ENCODE results near the gene BBS10.

Gene BBS10

DNA sequence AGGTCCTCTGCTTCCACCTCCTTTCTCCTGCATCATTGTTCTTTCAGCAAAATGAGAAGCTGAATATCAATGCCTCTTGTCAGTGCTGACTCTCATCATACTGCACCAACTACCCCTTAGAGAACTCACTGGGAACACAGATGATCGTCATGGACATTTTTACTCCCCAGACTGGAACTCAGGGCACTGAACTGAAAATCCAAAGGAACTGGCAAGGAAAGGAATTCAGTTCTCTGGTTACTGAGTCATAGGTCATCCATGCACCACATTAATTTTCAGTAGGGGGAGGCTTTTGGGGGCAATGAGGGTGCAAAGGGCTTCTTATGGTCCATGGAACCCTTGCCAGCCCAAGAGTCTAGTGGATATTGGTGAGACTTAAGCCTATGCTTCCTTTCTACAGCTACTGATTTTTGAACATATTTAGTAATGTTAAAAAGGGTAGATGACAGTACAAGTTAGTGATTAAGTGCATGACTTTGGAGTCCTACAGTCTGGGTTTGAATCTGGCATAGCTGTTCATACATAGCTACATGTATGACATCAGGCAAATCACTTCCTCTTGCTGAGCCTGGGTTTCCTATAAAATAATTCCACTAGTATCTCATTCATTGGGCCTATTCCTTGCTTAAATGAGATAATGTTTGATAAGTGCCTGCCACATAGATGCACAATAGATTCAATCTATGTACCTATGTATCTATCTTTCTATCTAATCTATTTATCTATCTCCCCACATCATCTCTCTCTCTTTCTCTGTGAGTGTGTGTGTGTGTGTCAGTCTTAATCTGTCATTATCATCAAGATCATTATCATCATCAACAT, 29.2 kb downstream of the BBS10 start:
- Histone ChIP-seq H3K4me3 (ENCODE audit: low read length) (no peak overlapping the region), H3K9me3 (ENCODE audit: low read length) (no peaks in the 10 kb centered on the region)

DNA sequence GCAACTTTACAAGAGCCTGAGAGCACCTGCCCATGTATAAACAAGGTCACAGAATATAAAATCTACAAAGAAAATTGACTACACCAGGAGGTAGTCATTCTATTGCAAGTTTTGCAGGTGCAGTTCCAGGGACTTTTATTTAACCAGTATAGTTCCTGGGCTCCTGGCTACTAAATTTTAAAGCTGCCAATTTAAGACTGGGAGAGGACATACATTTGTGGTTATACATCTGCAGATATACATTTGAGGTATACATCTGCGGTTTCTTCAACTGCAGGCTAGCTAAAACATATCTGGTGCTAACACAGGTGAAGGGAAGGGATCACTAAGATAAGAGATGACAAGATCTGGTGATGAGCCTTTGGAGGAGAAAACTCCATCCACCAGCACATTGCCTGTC, 30.2 kb downstream of the BBS10 start:
- no peaks in the 10 kb centered on the region for H3K4me1 ChIP-seq (ENCODE audit: insufficient read depth, low read length)
- H3K36me3 ChIP-seq (ENCODE audit: insufficient read depth, low read length) = no peaks in the 10 kb centered on the region
- H3K4me3 ChIP-seq (ENCODE audit: low read length) = no peak overlapping the region
- H3K27me3 ChIP-seq (ENCODE audit: insufficient read depth, low read length) = no peaks in the 10 kb centered on the region
- no peaks in the 10 kb centered on the region for H3K9me3 ChIP-seq (ENCODE audit: low read length)
- no peak overlapping the region for H2AFZ ChIP-seq (ENCODE audit: low read depth, low read length)

More for the DNA sequence above, 29.2 kb downstream of the BBS10 start:
- Histone ChIP-seq H2AFZ (ENCODE audit: low read depth, low read length) (no peak overlapping the region), H3K27me3 (ENCODE audit: insufficient read depth, low read length) (no peaks in the 10 kb centered on the region), H3K36me3 (ENCODE audit: insufficient read depth, low read length) (no peaks in the 10 kb centered on the region), H3K4me1 (ENCODE audit: insufficient read depth, low read length) (no peaks in the 10 kb centered on the region)

DNA sequence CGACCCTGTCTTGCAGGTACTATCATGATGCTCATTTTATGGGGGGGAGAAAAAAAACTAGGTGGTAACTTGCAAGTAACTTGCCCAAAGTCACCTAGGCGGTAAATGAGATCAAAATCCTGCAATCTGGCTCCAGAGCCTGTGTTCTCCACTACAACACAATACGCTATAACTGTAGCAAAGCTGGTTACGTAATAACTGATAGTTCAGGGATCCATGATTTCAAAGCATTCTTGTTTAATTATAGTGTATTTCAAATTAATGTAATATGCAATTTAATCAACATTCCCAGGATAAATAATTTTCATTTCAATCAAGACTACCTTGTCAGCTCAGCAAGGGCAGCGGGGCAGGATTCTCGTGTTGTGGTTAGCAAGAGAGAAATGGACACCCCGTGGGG, 31.7 kb downstream of the BBS10 start:
- no peaks in the 10 kb centered on the region for H3K9me3 ChIP-seq (ENCODE audit: low read length)
- no peak overlapping the region for H3K4me3 ChIP-seq (ENCODE audit: low read length)
- no peaks in the 10 kb centered on the region for H3K27me3 ChIP-seq (ENCODE audit: insufficient read depth, low read length)
- H2AFZ ChIP-seq (ENCODE audit: low read depth, low read length) = no peak overlapping the region
- H3K4me1 ChIP-seq (ENCODE audit: insufficient read depth, low read length) = peaks cover 9% of the 10 kb centered on the region
- H3K36me3 ChIP-seq (ENCODE audit: insufficient read depth, low read length) = no peaks in the 10 kb centered on the region

DNA sequence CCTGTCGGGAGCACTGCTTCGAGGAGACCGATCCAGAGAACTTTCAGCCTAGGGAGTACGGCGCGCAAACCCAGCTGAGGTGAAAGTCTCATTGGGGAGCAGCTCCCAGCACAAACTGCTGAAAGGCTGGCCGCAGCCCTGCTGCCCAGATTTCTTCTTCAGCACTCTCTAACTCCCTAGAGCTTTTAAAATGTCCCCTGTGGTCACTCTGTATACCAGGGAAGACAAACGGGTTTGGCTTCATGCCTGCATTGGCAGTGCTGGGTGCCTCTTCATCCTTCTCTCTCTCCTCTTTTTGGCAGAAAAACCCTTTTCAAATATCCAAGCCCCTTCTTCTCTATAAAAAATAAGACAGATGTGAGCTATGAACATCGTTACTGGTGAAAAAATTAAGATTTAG, 34.9 kb downstream of the BBS10 start:
- Histone ChIP-seq H2AFZ (ENCODE audit: low read depth, low read length) (no peak overlapping the region), H3K9me3 (ENCODE audit: low read length) (no peaks in the 10 kb centered on the region), H3K27me3 (ENCODE audit: insufficient read depth, low read length) (no peaks in the 10 kb centered on the region), H3K36me3 (ENCODE audit: insufficient read depth, low read length) (no peaks in the 10 kb centered on the region), H3K4me1 (ENCODE audit: insufficient read depth, low read length) (peaks cover 9% of the 10 kb centered on the region), H3K4me3 (ENCODE audit: low read length) (no peak overlapping the region)

DNA sequence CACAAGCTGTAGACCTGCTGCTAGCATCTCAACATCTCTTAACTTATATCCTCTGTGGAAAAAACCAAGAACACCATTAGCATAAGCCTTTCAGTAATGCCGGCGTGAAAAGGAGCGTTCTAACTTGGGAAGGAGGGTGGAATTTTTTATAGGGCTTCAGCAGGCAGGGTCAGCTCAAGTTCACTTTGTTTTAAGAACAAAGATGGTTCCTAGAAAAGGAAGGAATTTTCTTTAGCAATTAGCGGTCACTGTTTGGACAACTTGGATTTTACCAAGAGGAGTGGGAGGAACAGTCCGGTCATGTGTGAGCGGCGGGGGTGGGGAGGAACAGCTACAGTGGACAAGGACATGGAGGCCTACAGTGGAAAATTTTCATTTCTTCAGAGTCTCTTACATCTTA, 35.9 kb downstream of the BBS10 start:
- Histone ChIP-seq H3K27me3 (ENCODE audit: insufficient read depth, low read length) (no peaks in the 10 kb centered on the region), H3K36me3 (ENCODE audit: insufficient read depth, low read length) (no peaks in the 10 kb centered on the region), H3K9me3 (ENCODE audit: low read length) (no peaks in the 10 kb centered on the region), H2AFZ (ENCODE audit: low read depth, low read length) (peak overlapping the region; percentile 23), H3K4me1 (ENCODE audit: insufficient read depth, low read length) (peaks cover 9% of the 10 kb centered on the region), H3K4me3 (ENCODE audit: low read length) (no peak overlapping the region)

DNA sequence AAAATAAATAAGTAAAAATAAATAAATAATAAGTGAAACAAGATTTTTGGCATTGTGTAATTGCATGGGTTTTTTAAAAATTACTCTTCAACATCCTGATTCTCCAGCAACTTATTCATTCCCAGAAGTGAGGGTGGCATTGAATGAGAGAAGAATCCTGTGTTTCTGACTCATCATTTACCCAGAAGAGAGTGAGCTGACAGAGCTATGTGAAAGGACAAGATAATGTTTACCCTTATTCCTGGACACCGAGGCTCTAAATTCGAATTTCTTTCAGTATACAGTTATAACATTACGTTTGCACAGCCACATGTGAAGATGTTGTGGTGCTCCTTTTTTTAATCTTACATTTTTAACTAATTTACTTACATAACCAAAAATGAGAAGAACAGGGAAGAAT, 36.4 kb downstream of the BBS10 start:
- H3K4me3 ChIP-seq (ENCODE audit: low read length) = no peak overlapping the region
- H3K27me3 ChIP-seq (ENCODE audit: insufficient read depth, low read length) = no peaks in the 10 kb centered on the region
- no peaks in the 10 kb centered on the region for H3K36me3 ChIP-seq (ENCODE audit: insufficient read depth, low read length)
- no peaks in the 10 kb centered on the region for H3K9me3 ChIP-seq (ENCODE audit: low read length)
- H2AFZ ChIP-seq (ENCODE audit: low read depth, low read length) = peak overlapping the region; percentile 23
- peaks cover 9% of the 10 kb centered on the region for H3K4me1 ChIP-seq (ENCODE audit: insufficient read depth, low read length)

DNA sequence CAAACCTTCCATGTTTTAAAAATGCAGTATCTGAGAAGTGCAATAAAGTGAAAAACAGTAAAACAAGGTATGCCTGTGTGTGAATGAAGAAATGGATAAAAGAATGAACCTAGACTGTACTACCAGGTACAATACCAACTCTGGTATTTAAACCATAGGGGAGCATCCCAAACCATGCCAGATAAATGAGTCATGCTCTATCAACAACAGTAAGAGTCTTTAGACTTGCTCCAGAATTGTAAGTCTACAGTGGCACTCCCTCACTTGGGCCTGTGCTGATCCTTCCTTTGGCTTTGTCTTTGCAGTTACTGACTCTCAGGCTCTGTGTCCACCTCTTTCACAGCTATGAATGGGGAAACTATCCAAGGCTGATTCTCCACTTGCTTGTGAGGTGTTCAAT, 38.1 kb downstream of the BBS10 start:
- Histone ChIP-seq H3K4me1 (ENCODE audit: insufficient read depth, low read length) (peaks cover 9% of the 10 kb centered on the region), H3K4me3 (ENCODE audit: low read length) (no peak overlapping the region), H2AFZ (ENCODE audit: low read depth, low read length) (no peak overlapping the region), H3K36me3 (ENCODE audit: insufficient read depth, low read length) (no peaks in the 10 kb centered on the region), H3K27me3 (ENCODE audit: insufficient read depth, low read length) (no peaks in the 10 kb centered on the region), H3K9me3 (ENCODE audit: low read length) (no peaks in the 10 kb centered on the region)

DNA sequence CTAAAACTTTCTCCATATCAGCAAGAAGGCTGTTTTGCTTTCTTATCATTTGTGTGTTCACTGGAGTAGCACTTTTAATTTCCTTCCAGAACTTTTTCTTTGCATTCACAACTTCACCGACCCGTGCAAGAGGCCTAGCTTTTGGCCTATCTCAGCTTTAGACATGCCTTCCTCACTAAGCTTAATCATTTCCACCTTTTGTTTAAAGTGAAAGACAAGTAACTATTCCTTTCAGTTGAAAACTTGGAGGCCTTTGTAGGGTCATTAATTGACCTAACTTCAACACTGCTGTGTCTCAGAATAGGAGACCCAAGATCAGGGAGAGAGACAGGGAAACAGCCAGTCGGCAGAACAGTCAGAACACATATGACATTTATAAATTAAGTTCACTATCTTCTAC, 39.3 kb downstream of the BBS10 start:
- H3K36me3 ChIP-seq (ENCODE audit: insufficient read depth, low read length) = no peaks in the 10 kb centered on the region
- no peak overlapping the region for H2AFZ ChIP-seq (ENCODE audit: low read depth, low read length)
- H3K27me3 ChIP-seq (ENCODE audit: insufficient read depth, low read length) = no peaks in the 10 kb centered on the region
- H3K9me3 ChIP-seq (ENCODE audit: low read length) = no peaks in the 10 kb centered on the region
- peaks cover 9% of the 10 kb centered on the region for H3K4me1 ChIP-seq (ENCODE audit: insufficient read depth, low read length)
- H3K4me3 ChIP-seq (ENCODE audit: low read length) = no peak overlapping the region

DNA sequence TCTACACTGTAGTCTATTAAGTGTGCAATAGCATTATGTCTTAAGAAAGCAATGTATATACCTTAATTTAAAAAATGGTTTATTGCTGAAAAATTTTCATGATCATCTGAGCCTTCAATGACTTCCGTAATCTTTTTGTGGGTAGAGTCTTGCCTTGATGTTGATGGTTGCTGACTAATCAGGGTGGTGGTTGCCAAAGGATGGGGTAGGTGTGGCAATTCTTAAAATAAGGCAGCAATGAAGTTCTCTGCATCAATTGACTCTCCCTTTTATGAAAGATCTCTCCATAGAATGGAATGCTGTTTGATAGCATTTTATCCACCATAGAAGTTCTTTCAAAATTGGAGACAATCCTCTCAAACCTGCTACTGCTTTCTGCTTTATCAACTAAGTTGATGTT, 41.1 kb downstream of the BBS10 start:
- Histone ChIP-seq H3K4me3 (ENCODE audit: low read length) (no peak overlapping the region), H3K4me1 (ENCODE audit: insufficient read depth, low read length) (peaks cover 3% of the 10 kb centered on the region), H3K36me3 (ENCODE audit: insufficient read depth, low read length) (no peaks in the 10 kb centered on the region), H3K9me3 (ENCODE audit: low read length) (no peaks in the 10 kb centered on the region), H3K27me3 (ENCODE audit: insufficient read depth, low read length) (no peaks in the 10 kb centered on the region), H2AFZ (ENCODE audit: low read depth, low read length) (no peak overlapping the region)

DNA sequence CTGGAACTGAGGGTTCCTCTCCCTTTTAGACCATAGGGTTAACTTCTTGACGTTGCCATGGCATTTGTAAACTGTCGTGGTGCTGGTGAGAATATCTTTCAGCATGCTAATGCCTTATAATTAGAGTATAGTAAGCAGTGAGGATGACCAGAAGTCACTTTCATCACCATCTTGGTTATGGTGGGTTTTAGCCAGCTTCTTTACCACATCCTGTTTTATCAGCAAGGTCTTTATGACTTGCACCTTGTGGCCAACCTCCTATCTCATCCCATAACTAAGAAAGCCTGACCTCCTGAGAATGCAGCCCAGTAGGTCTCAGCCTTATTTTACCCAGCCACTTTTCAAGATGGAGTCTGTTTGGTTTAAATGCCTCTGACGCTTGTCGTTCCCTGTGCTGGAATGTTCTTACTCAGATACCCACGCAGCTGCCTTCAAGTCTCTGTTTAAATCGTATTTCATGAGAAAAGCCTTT, 44.2 kb downstream of the BBS10 start:
- no peak overlapping the region for H3K4me3 ChIP-seq (ENCODE audit: low read length)
- no peaks in the 10 kb centered on the region for H3K36me3 ChIP-seq (ENCODE audit: insufficient read depth, low read length)
- H2AFZ ChIP-seq (ENCODE audit: low read depth, low read length) = no peak overlapping the region

DNA sequence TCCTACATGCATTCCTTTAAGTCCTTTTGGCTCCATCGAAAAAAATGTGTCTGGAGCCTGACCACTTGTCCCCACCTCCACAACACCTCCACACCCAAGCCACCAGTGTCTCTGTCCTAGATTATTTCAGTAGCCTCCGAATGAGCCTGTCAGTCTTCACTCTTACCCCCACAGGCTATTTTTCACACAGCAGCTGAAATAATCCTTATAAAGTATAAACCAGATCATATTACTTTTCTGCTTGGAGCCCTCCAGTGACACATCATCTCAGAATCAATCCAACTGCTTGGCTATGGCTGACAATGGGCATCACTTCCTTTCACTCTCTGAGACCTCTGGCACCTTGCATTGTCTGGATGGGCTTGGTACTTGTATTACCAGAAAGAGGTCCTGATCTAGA, 44.9 kb downstream of the BBS10 start:
- Histone ChIP-seq H3K36me3 (ENCODE audit: insufficient read depth, low read length) (no peaks in the 10 kb centered on the region), H3K4me3 (ENCODE audit: low read length) (no peak overlapping the region), H3K9me3 (ENCODE audit: low read length) (no peaks in the 10 kb centered on the region), H2AFZ (ENCODE audit: low read depth, low read length) (no peak overlapping the region), H3K27me3 (ENCODE audit: insufficient read depth, low read length) (no peaks in the 10 kb centered on the region), H3K4me1 (ENCODE audit: insufficient read depth, low read length) (no peaks in the 10 kb centered on the region)

More for the DNA sequence above, 44.2 kb downstream of the BBS10 start:
- Histone ChIP-seq H3K27me3 (ENCODE audit: insufficient read depth, low read length) (no peaks in the 10 kb centered on the region), H3K4me1 (ENCODE audit: insufficient read depth, low read length) (no peaks in the 10 kb centered on the region), H3K9me3 (ENCODE audit: low read length) (no peaks in the 10 kb centered on the region)

DNA sequence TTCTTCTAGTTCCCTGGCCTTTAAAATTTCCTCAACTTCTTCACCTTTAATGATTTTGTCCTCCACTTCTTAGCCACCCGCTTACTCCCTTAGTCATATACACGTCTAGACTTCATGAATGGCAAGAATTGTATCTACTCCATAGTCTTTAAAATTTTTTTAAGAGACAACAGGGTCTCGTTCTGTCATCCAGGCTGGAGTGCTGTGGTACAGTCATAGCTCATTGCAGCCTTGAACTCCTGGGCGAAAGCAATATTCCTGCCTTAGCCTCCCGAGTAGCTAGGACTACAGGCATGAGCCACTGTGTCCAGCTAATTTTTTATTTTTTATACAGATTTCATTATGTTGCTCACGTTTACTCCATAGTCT, 47.9 kb downstream of the BBS10 start:
- no peak overlapping the region for H3K4me3 ChIP-seq (ENCODE audit: low read length)
- no peaks in the 10 kb centered on the region for H3K36me3 ChIP-seq (ENCODE audit: insufficient read depth, low read length)
- H2AFZ ChIP-seq (ENCODE audit: low read depth, low read length) = no peak overlapping the region
- H3K27me3 ChIP-seq (ENCODE audit: insufficient read depth, low read length) = no peaks in the 10 kb centered on the region
- no peaks in the 10 kb centered on the region for H3K4me1 ChIP-seq (ENCODE audit: insufficient read depth, low read length)
- no peaks in the 10 kb centered on the region for H3K9me3 ChIP-seq (ENCODE audit: low read length)

DNA sequence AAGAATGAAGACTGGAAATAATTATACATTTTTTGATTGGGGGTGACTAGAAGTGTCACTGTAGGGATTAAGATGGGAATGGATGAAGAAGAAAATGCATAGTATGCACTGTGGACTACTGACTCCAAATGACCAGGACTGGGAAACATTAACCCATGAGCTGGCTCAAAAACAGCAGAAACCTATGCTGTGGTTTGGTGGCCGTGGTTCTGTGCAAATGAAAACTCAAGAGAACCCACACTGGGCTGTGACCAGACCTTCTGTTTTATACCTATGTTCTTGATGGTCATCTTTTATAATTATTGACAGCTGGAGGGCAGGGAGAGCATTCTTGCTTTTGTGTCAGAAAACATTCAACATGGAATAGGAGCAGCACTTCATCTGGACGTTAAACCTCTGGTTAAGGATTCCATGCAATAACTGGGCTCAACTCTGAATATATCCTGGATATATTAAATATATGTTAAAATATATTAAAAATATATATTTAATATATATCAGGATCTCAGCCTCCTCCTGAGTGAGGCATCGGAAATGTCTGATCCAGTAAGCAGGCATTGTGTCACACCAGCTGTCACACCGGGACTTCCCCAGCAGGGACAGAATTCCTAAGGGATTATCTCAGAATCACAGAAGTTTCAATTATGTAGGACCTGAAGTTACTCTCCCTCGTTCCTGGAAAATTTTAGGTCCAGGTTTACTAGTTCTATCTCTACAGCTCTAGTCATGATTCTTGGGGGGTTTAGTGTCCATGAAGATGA, 48.5 kb downstream of the BBS10 start:
- Histone ChIP-seq H2AFZ (ENCODE audit: low read depth, low read length) (no peak overlapping the region), H3K27me3 (ENCODE audit: insufficient read depth, low read length) (no peaks in the 10 kb centered on the region), H3K4me1 (ENCODE audit: insufficient read depth, low read length) (no peaks in the 10 kb centered on the region), H3K36me3 (ENCODE audit: insufficient read depth, low read length) (no peaks in the 10 kb centered on the region), H3K4me3 (ENCODE audit: low read length) (no peak overlapping the region), H3K9me3 (ENCODE audit: low read length) (no peaks in the 10 kb centered on the region)
